GM23338 (cell line): Measurements from ENCODE around the gene RSPH1. TPM values are rescaled to one million over a fixed set of nuclear protein-coding genes. Genes with fewer than 3 reads are reported as not detected.

Source experiments
- ATAC-seq: fragments of 200-7000 bp; cut with Tn5 transposase; 3 replicates; pipeline ENCODE4 v1.9.1; 2020
- DNase-seq: peaks from one replicate; pipeline ENCODE4 v3.0.0-alpha.2; 2015; ENCODE audit warnings: low spot score
- H2AFZ ChIP-seq: fragments of 200-600 bp; sonication (generic); 2 replicates; pipeline ENCODE4 v1.8.0; 2016; ENCODE audit warnings: antibody characterized with exemption, mild to moderate bottlenecking, moderate library complexity
- H3F3A ChIP-seq: fragments of 200-600 bp; sonication (generic); replicated peaks from 2 replicates; pipeline ENCODE4 v1.8.0; 2017; ENCODE audit warnings: antibody characterized with exemption, mixed run types, low read depth
- H3K27ac ChIP-seq: fragments of 200-600 bp; sonication (generic); 2 replicates; pipeline ENCODE4 v1.6.1; 2016; ENCODE audit warnings: low read depth
- H3K27me3 ChIP-seq: fragments of 200-600 bp; sonication (generic); 2 replicates; pipeline ENCODE4 v1.8.0; 2016; ENCODE audit warnings: mild to moderate bottlenecking, mixed run types, moderate library complexity; ENCODE audit not compliant: insufficient read depth
- H3K36me3 ChIP-seq: fragments of 200-600 bp; sonication (generic); 2 replicates; pipeline ENCODE4 v1.8.0; 2016; ENCODE audit warnings: mild to moderate bottlenecking; ENCODE audit not compliant: insufficient read depth
- H3K4me1 ChIP-seq: fragments of 200-600 bp; sonication (generic); 2 replicates; pipeline ENCODE4 v1.8.0; 2016; ENCODE audit warnings: mild to moderate bottlenecking, moderate library complexity; ENCODE audit not compliant: insufficient read depth
- H3K4me2 ChIP-seq: fragments of 200-600 bp; sonication (generic); 2 replicates; pipeline ENCODE4 v1.7.1; 2017; ENCODE audit warnings: mixed run types
- H3K4me3 ChIP-seq: fragments of 200-600 bp; sonication (generic); 2 replicates; pipeline ENCODE4 v1.6.1; 2016; ENCODE audit warnings: mixed run types
- H3K79me2 ChIP-seq: fragments of 200-600 bp; sonication (generic); replicated peaks from 2 replicates; pipeline ENCODE4 v1.8.0; 2017; ENCODE audit warnings: mild to moderate bottlenecking; ENCODE audit not compliant: insufficient read depth
- H3K9me2 ChIP-seq: fragments of 200-600 bp; sonication (generic); 2 replicates; pipeline ENCODE4 v1.8.0; 2017; ENCODE audit not compliant: insufficient read depth
- H4K20me1 ChIP-seq: fragments of 200-600 bp; sonication (generic); replicated peaks from 2 replicates; pipeline ENCODE4 v1.8.0; 2017; ENCODE audit warnings: mild to moderate bottlenecking; ENCODE audit not compliant: insufficient read depth
- H3K27ac Mint-ChIP-seq: 2 replicates; pipeline ENCODE4 v1.8.0; 2020; ENCODE audit warnings: inconsistent platforms, mild to moderate bottlenecking, moderate library complexity, mixed read lengths
- H3K27me3 Mint-ChIP-seq: 3 replicates; pipeline ENCODE4 v1.8.0; 2022; ENCODE audit warnings: low read depth, mild to moderate bottlenecking, moderate library complexity, mixed read lengths, inconsistent platforms; ENCODE audit not compliant: insufficient read depth, poor library complexity
- H3K36me3 Mint-ChIP-seq: 3 replicates; pipeline ENCODE4 v1.8.0; 2021; ENCODE audit warnings: low read depth, mild to moderate bottlenecking, inconsistent platforms, moderate library complexity, mixed read lengths
- H3K4me1 Mint-ChIP-seq: 3 replicates; pipeline ENCODE4 v1.8.0; 2020; ENCODE audit warnings: mild to moderate bottlenecking, inconsistent platforms, mixed read lengths
- H3K4me3 Mint-ChIP-seq: 3 replicates; pipeline ENCODE4 v1.8.0; 2021; ENCODE audit warnings: moderate library complexity, mild to moderate bottlenecking, inconsistent platforms, mixed read lengths
- H3K9me3 Mint-ChIP-seq: 3 replicates; pipeline ENCODE4 v1.8.0; 2020; ENCODE audit warnings: moderate library complexity, mild to moderate bottlenecking, inconsistent platforms, mixed read lengths
- CREB1 ChIP-seq: fragments of 250-450 bp; sonication (Bioruptor Pico); IDR thresholded peaks from 2 replicates; pipeline ENCODE4 v1.5.0; 2020; ENCODE audit warnings: low read depth, mild to moderate bottlenecking, moderate library complexity
- ETS1 ChIP-seq: IDR thresholded peaks from 2 replicates; pipeline ENCODE4 v1.6.1; 2016; ENCODE audit warnings: antibody characterized with exemption
- EZH2 ChIP-seq: fragments of 200-600 bp; sonication (generic); IDR thresholded peaks from one replicate; pipeline ENCODE4 v1.8.0; 2017; ENCODE audit warnings: antibody characterized with exemption, mild to moderate bottlenecking, low read depth; ENCODE audit not compliant: unreplicated experiment
- EZH2phosphoT487 ChIP-seq: fragments of 200-600 bp; sonication (generic); IDR thresholded peaks from one replicate; pipeline ENCODE4 v1.8.1; 2018; ENCODE audit warnings: antibody characterized with exemption; ENCODE audit not compliant: unreplicated experiment
- JUNB ChIP-seq: IDR thresholded peaks from one replicate; pipeline ENCODE4 v1.6.1; 2016; ENCODE audit warnings: antibody characterized with exemption; ENCODE audit not compliant: unreplicated experiment
- NANOG ChIP-seq: IDR thresholded peaks from 2 replicates; pipeline ENCODE4 v1.6.1; 2016; ENCODE audit warnings: antibody characterized with exemption, borderline replicate concordance
- POLR2AphosphoS5 ChIP-seq: IDR thresholded peaks from 2 replicates; pipeline ENCODE4 v1.6.1; 2016; ENCODE audit warnings: antibody characterized with exemption, low read depth
- REST ChIP-seq: IDR thresholded peaks from one replicate; pipeline ENCODE4 v1.6.1; 2018; ENCODE audit warnings: antibody characterized with exemption; ENCODE audit not compliant: unreplicated experiment
- STAT1 ChIP-seq: IDR thresholded peaks from one replicate; pipeline ENCODE4 v1.6.1; 2016; ENCODE audit warnings: antibody characterized with exemption; ENCODE audit not compliant: unreplicated experiment
- ZNF114 ChIP-seq: fragments of 250-450 bp; sonication (Bioruptor Pico); IDR thresholded peaks from 2 replicates; pipeline ENCODE4 v1.5.0; 2020; ENCODE audit warnings: mild to moderate bottlenecking, moderate library complexity
- ZNF462 ChIP-seq: fragments of 250-450 bp; sonication (Bioruptor Pico); IDR thresholded peaks from 2 replicates; pipeline ENCODE4 v1.5.0; 2020; ENCODE audit warnings: mild to moderate bottlenecking, moderate library complexity
- polyA plus RNA-seq: library from polyadenylated mRNA; unstranded; fragments of >200 nt; fragmentation: Nextera tagmentation; extraction: Ambion mirVana; gene quantifications from 2 replicates; pipeline ENCODE4 v1.2.1, GENCODE V29; 2016
- total RNA-seq: library from RNA; depleted of rRNA; stranded (reverse); fragments of >200 nt; shearing (Covaris generic); gene quantifications from 2 replicates; pipeline ENCODE4 v1.2.3, GENCODE V29; 2014

RSPH1 gene
- total and polyA plus RNA-seq, 2 experiments from 2014 or later: 0.23 TPM; not detected in 1

- Histone ChIP-seq H3K27me3 (no peaks in the 10 kb centered on the region), H2AFZ (no peak overlapping the region), H3K4me3 (no peak overlapping the region), H3K27ac (no peak overlapping the region), H3K4me1 (no peaks in the 10 kb centered on the region), H3K79me2 (no peaks in the 10 kb centered on the region), H3F3A (no peaks in the 10 kb centered on the region), H3K4me2 (no peak overlapping the region), H4K20me1 (no peaks in the 10 kb centered on the region), H3K9me2 (no peaks in the 10 kb centered on the region), H3K36me3 (no peaks in the 10 kb centered on the region)
- H3K4me3 Mint-ChIP-seq: no peak overlapping the region
- no peak overlapping the region for H3K27ac Mint-ChIP-seq
- TF ChIP-seq EZH2: no peak
- TF ChIP-seq STAT1: no peak
- TF ChIP-seq POLR2AphosphoS5: no peak
- H3K4me1 Mint-ChIP-seq: peaks cover 10% of the 10 kb centered on the region
- ATAC-seq (no peak), DNase-seq (no peak)
- no peaks in the 10 kb centered on the region for H3K36me3 Mint-ChIP-seq
- H3K27me3 Mint-ChIP-seq: peaks cover 6% of the 10 kb centered on the region
- H3K9me3 Mint-ChIP-seq: no peaks in the 10 kb centered on the region
Measured at GRCh38 chr21:42479582-42479981, 16.4 kb downstream of the RSPH1 start.

- Histone ChIP-seq H3F3A (no peaks in the 10 kb centered on the region), H4K20me1 (no peaks in the 10 kb centered on the region), H3K4me2 (no peak overlapping the region), H2AFZ (no peak overlapping the region), H3K27ac (no peak overlapping the region), H3K9me2 (no peaks in the 10 kb centered on the region), H3K4me1 (no peaks in the 10 kb centered on the region; the same call in 1 of the 2 replicates), H3K4me3 (no peak overlapping the region), H3K27me3 (no peaks in the 10 kb centered on the region), H3K36me3 (no peaks in the 10 kb centered on the region), H3K79me2 (no peaks in the 10 kb centered on the region)
- peaks cover 9% of the 10 kb centered on the region for H3K27me3 Mint-ChIP-seq
- no peak overlapping the region for H3K4me3 Mint-ChIP-seq
- no peak for DNase-seq
- peaks cover 20% of the 10 kb centered on the region for H3K4me1 Mint-ChIP-seq
- ATAC-seq: no peak
- no peaks in the 10 kb centered on the region for H3K9me3 Mint-ChIP-seq
- no peak overlapping the region for H3K27ac Mint-ChIP-seq
- H3K36me3 Mint-ChIP-seq: no peaks in the 10 kb centered on the region
- TF ChIP-seq CREB1 (no peak), ETS1 (no peak), JUNB (no peak), STAT1 (no peak), EZH2 (no peak), EZH2phosphoT487 (no peak), ZNF462 (CRISPR knock-in tag) (no peak), ZNF114 (CRISPR knock-in tag) (no peak), POLR2AphosphoS5 (no peak), REST (no peak), NANOG (no peak)
Measured at GRCh38 chr21:42478504-42478903, 17.5 kb downstream of the RSPH1 start.
